ENCODE results near the gene VTI1A. TPM values are rescaled to one million over a fixed set of nuclear protein-coding genes. Genes with fewer than 3 reads are reported as not detected.

The VTI1A gene
- total RNA-seq, 1 experiment from 2014 or later = 22.0 TPM

DNA sequence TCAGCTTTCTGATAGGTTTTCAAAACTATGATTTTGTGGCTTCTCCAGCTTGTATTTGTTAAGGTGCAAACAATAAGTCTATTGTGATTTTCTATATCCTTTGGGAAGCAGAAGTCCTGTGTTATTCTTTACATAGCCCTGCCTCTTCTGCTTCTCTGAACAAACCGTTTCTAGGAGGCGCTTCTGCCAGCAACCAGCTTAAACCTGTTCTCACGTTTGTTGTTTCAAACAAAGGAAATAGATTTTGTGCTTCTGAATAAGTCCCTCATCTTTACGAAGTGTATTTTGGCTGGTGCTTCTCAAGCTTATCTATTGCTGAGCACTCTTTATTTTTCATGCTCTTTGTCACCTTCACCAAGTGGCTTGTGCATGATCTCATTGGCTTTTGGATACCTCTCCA, 61.0 kb downstream of the VTI1A start:
- Histone ChIP-seq H3K14ac (ENCODE audit: insufficient read depth, low read length) (no peak overlapping the region), H3K9ac (ENCODE audit: extremely low read depth, insufficient read length, low read length) (no peak overlapping the region), H3K9me3 (ENCODE audit: control insufficient read depth, low read depth, low read length) (no peaks in the 10 kb centered on the region), H2BK15ac (ENCODE audit: low read depth, low read length) (no peak overlapping the region), H2BK5ac (ENCODE audit: insufficient read length, low read length) (no peak overlapping the region), H3K23ac (ENCODE audit: insufficient read length, low read depth, low read length) (no peak overlapping the region), H3K79me1 (ENCODE audit: insufficient read depth, low read depth, low read length, poor library complexity, severe bottlenecking) (no peaks in the 10 kb centered on the region), H3T11ph (ENCODE audit: low read length) (no peak overlapping the region), H4K8ac (replicated peaks; ENCODE audit: insufficient read length, low read depth, low read length) (no peak overlapping the region), H3K56ac (ENCODE audit: insufficient read length, low read depth, low read length) (no peak overlapping the region), H3K4me2 (ENCODE audit: insufficient read depth, insufficient read length, low read length) (no peak overlapping the region), H2AK5ac (ENCODE audit: insufficient read length, low read length) (no peak overlapping the region), H3K18ac (ENCODE audit: insufficient read length, low read depth, low read length) (no peak overlapping the region), H4K91ac (ENCODE audit: insufficient read length, low read depth, low read length) (no peak overlapping the region), H2BK12ac (ENCODE audit: insufficient read length, low read depth, low read length) (no peak overlapping the region), H3K4ac (ENCODE audit: low read depth, low read length) (no peak overlapping the region), H3K27ac (ENCODE audit: insufficient read length, low read depth, low read length) (no peak overlapping the region), H4K20me1 (ENCODE audit: control insufficient read depth, insufficient read depth, insufficient read length) (no peaks in the 10 kb centered on the region), H4K5ac (ENCODE audit: insufficient read length, low read depth, low read length) (no peak overlapping the region), H2BK20ac (ENCODE audit: low read depth, low read length, poor library complexity, severe bottlenecking) (no peak overlapping the region), H2BK120ac (ENCODE audit: low read depth, low read length, poor library complexity, severe bottlenecking) (no peak overlapping the region), H3K4me1 (ENCODE audit: insufficient read depth, low read length) (no peaks in the 10 kb centered on the region; the same call in 1 of the 2 replicates), H3K79me2 (ENCODE audit: insufficient read depth, low read length) (no peaks in the 10 kb centered on the region), H3K27me3 (ENCODE audit: insufficient read depth, low read length) (no peaks in the 10 kb centered on the region), H3K23me2 (ENCODE audit: insufficient read length, low read depth, low read length, poor library complexity, severe bottlenecking) (no peaks in the 10 kb centered on the region), H2AFZ (ENCODE audit: low read length) (no peak overlapping the region)
- Mint-ChIP-seq H3K36me3 (ENCODE audit: insufficient read depth in 1 of 3, low read depth in 3 of 3) (no peaks in the 10 kb centered on the region), H3K9me3 (no peaks in the 10 kb centered on the region), H3K4me3 (no peak overlapping the region), H3K4me1 (peaks cover 0 to 10% of the 10 kb centered on the region in 2 experiments; a peak in 2 of 4 replicates), H3K27me3 (ENCODE audit: low read depth) (no peaks in the 10 kb centered on the region), H3K27ac (peak overlapping the region in 1 of 3 experiments; percentile 35; a peak in 1 of 7 replicates)
- TF ChIP-seq, protein P1, sequence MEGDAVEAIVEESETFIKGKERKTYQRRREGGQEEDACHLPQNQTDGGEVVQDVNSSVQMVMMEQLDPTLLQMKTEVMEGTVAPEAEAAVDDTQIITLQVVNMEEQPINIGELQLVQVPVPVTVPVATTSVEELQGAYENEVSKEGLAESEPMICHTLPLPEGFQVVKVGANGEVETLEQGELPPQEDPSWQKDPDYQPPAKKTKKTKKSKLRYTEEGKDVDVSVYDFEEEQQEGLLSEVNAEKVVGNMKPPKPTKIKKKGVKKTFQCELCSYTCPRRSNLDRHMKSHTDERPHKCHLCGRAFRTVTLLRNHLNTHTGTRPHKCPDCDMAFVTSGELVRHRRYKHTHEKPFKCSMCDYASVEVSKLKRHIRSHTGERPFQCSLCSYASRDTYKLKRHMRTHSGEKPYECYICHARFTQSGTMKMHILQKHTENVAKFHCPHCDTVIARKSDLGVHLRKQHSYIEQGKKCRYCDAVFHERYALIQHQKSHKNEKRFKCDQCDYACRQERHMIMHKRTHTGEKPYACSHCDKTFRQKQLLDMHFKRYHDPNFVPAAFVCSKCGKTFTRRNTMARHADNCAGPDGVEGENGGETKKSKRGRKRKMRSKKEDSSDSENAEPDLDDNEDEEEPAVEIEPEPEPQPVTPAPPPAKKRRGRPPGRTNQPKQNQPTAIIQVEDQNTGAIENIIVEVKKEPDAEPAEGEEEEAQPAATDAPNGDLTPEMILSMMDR (conservative IDR thresholded peaks at IDR 0.05) = no peak
- DNase-seq = no peak
- no CpG with 5 or more reads among the region's 4 CpGs for WGBS (ENCODE audit: extremely low coverage, insufficient read length, low lambda C conversion rate)

All from H9 (cell line).